TTC549 (cell line): ENCODE data around the gene TPP2.

Source experiments
- FAIRE-seq: peaks from 2 replicates; lab custom pipeline; 2012; peaks lifted over from hg19 to GRCh38; lab: Jason Lieb, UNC

The TPP2 gene

DNA sequence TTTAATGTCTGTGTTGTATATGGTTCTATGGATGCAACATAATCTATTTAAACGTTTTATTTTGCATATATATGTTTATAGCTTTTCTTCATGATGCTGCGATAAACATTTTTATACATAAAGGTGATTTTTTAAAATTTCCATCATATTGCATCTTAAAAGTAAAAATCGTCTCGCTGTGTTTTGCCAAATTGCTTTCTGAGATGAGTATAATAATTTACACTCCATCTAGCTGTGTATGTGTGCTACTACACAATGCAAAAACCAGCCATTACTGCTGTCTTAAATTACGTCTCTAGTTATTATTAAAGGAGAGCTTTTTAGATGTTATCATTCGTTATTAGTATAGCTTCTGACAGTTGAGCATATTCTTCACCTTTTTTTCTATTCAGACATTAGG is 60.8 kb downstream of the TPP2 start:
- no peak for FAIRE-seq

GRCh38 chr13:102658660-102659059 is 61.9 kb downstream of the TPP2 start:
- no peak for FAIRE-seq

GRCh38 chr13:102659168-102659713 is 62.5 kb downstream of the TPP2 start:
- FAIRE-seq, result no peak

DNA sequence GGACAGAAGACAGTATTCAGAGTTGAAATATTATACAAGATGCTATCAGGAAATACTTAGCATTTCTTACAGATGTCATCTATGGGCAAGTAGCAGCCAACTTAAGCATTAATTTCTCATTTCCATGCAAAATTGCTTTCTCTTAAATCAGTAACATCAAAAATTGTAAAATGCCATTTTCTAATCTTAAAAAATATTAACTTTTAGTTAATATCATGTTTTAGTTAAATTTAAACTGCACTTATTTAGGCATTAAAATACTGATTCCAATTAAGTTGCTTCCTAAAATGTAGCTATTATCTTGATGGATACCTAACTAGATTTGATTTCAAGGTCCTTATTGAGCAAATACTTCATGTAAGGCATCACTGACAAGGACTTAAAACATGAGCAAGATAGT is 70.2 kb downstream of the TPP2 start:
- no peak for FAIRE-seq

DNA sequence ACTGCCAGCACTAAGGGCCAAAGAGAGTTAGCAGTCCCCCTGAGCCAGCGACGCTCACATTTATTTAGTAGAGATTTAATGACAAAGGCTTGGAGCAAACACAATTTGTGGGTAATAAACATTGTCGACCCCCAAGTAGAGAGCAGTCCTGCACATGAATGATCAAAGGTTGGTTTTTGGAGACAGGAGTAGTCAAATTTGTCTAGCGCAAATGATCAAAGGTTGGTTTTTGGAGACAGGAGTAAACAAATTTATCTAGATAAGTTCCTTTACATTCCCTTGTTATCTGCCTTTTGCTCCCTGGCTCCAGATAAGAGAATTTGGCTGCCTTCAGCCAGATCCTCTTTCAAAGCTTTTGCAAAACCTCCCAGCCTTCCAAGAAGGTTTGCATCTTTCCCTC is 71.1 kb downstream of the TPP2 start:
- FAIRE-seq, result no peak

- no peak for FAIRE-seq
Observed at GRCh38 chr13:102670130-102670529, 73.3 kb downstream of the TPP2 start.

DNA sequence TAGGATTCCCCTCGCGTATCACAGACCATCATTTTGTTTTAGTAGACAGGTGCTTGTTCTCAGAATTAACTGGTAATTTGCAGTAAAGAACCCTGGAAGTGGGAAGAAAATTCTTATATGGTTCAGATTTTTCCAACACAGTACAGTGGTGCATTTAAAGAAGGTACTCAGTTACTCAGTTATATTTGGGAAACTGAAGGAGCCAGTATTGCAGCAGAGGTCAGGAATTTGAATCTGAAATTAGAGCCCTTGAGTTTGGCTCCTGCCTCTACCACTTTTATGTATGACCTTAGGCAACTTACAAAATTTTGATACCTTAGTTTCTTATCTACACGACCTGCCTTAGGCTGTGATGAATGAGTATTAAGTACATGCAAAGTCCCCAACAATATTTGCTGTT is 78.3 kb downstream of the TPP2 start:
- no peak for FAIRE-seq

GRCh38 chr13:102677122-102677521 is 80.3 kb downstream of the TPP2 start:
- FAIRE-seq, result no peak

DNA sequence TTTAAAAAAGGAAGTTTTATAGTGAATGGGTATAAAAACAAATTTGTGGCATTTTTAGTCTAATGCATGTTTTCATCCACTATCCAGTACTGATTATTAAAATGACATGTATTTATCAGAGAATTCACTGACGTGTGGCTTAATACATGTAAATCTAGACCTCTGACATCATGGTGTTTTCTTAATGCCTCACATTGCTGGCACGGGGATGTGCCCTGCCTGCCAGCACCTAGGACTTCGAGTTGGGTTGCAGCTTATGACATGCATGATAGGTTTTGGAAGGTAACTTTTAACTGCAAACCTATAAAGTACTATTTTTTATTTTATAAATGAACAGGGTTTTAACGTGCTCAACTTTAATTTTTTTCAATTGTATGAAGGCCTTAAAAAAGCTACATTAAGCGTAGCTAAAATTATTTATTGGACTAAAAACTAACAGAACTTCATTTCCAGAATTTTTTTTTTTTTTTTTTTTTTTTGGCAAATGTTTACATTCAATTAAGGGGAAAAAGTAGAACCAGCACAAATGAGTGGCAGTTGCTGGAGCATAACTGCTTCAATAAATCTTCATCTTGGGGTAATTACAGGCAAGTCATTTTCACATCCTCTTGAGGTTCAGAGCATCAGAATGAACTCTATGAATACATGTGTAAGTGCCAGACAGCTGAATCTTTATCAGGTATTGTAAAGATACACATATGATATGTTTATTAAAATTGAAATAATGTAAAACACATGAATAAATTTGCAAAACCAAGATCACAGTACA is 81.7 kb downstream of the TPP2 start:
- no peak for FAIRE-seq

DNA sequence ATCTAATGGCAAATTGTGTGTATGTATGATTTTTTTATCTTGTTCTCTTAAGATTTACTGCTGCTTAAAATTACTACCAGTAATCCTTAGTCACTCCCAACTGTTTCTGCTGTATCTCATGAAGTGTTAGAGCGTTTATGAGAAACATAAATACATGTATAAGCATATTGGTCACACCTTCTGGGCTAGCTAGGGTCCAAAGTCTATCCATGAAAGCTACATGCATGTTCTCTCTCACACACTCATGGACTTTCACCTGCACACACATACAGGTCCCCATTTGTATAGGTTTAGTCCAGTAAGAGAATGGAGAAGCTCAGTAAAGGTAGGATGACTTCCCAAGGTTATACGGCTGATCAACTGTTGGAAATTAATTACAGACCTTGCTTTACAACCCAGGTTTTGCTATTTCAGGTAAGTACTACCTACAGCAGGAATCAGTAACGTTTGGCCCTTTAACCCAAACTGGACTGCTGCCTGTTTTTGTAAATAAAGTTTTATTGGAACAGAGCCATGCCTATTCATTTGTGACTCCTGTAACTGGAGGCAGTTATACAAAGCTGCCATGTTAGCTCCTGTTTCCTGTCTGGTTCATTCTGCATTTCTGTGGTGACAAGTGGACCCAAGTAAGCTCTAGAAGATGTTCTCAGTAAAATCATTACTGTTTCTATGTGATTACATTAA is 82.8 kb downstream of the TPP2 start:
- no peak for FAIRE-seq

- no peak for FAIRE-seq
Observed at GRCh38 chr13:102680133-102680717, 83.4 kb downstream of the TPP2 start.

GRCh38 chr13:102680842-102681740 is 84.3 kb downstream of the TPP2 start:
- FAIRE-seq, result no peak

DNA sequence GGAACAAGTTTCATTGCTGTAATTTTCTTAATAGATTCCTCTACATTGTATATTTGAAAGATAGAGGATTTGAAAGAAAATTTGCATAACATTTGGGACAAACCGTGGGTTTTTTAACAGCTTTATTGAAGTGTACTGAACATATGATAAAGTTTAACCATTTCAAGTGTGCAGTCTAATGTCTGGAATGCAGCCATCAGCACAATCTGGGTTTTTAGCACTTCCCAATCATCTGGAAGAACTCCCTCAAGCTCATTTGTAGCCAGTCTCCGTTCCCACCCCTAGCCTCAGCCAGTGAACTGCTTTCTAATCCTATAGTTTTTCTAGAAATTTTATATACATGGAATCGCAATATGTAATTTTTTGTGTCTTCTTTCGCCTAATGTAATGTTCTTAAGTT is 85.4 kb downstream of the TPP2 start:
- no peak for FAIRE-seq

- FAIRE-seq, result no peak
Observed at GRCh38 chr13:102682727-102683126, 85.9 kb downstream of the TPP2 start.

DNA sequence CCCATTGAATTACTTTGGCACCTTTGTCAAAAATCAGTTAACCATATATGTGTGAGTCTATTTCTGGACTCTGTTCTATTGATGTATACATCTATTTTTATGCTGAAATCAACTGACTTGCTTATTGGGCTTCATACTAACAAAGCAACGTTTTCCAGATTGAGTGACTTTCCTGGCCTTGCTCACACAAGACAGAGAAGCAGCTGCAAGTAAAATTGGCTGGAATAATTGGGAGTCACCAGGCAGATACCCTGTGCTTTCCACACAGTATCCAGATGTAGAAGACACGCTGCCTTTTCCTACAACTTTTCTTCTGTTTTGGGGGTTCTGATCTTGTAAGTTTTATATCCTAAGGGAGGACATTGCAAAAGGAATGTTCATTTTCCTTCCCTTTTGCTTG is 86.9 kb downstream of the TPP2 start:
- no peak for FAIRE-seq

DNA sequence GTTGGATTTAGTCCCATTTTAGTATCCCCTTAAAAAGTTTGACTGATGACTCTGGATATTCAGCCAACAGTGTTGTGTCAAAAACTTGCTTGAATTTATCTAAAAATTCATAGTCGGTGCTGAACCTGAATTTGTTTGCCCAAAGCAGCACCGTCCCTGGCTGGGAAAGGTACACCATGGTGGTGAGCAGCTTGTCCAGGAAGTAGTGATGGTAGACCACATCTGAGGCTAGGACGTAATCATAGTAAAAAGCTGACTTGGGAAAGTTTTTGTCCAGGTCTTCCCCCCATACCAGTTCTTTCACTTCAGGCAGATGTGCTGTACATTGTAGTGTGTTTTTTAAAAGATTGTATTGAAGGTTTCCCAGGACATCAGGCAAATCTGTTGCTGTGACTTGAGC is 89.2 kb downstream of the TPP2 start:
- no peak for FAIRE-seq

GRCh38 chr13:102687520-102687919 is 90.7 kb downstream of the TPP2 start:
- FAIRE-seq, result no peak

DNA sequence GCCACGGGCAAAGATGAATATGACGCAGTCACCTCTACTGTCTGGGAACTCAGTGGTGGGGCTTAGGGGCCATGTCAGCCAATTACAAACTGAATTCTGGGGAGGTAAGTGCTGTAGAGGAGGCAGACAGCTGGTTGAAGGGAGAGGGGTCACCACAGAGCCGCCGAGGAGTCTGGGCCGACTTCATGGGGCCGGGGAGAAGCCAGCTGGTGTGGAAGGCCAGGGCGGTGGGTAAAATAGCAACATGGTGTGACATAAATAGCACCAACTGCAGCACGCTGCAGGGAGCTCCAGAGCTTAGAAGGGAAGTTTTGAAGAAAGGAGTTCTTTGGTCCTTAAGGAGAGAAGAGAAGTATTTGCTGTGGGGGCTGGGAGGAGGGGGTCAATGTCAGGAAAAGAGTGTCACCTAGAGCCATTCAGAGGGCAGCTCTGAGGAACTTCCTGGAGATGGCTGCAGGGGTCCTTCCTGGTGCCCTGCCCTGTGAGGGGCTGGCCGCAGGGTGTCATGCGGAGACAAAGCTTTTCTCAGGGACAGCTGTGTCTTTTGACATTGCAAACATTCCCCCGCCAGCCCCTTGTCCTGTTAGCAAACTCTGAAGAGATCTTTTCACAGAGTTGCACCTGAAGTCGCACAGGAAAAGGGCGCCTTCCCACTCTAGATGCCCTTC is 91.7 kb downstream of the TPP2 start:
- no peak for FAIRE-seq

DNA sequence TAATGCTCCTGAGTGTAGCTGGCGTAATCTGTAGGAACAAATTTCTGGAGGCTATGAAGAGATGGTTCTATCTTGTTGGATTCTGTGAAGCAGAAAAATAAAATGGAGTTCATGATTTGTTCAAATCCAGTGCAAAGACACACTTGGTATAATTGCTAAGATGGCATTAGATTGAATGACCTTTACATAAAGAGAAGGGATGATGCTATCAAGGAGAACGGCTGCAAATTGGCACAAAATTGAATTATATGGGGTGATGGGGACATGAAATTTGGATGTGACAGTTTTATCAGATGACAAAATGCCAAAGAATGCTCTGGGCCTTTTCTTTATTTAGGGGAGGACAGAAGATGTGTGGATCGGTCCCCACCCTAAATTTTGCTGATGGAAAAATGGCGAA is 94.1 kb downstream of the TPP2 start:
- no peak for FAIRE-seq

GRCh38 chr13:102692491-102692826 is 95.7 kb downstream of the TPP2 start:
- FAIRE-seq, result no peak

- FAIRE-seq, result no peak
Observed at GRCh38 chr13:102693250-102693649, 96.5 kb downstream of the TPP2 start.

- no peak for FAIRE-seq
Observed at GRCh38 chr13:102693776-102694175, 97.0 kb downstream of the TPP2 start.
